Measurements from ENCODE around the gene MRPL21.

- TF ChIP-seq CTCF (IDR thresholded peaks at IDR 0.05), result no peak
- TF ChIP-seq EZH2 (IDR thresholded peaks at IDR 0.05; ENCODE audit: borderline replicate concordance, insufficient read depth, low read depth, low read length, poor library complexity, severe bottlenecking), result no peak
Observed at GRCh38 chr11:68948935-68949334, 45.3 kb upstream of the MRPL21 start.
